Activated naive CD4-positive, alpha-beta T cell treated with anti-CD3 and anti-CD28 coated beads, Interleukin-2, amount 10 ng/mL, durations not matched to agents 7 days and 5 days (primary cell): ENCODE data around the gene ALCAM.

Source experiments
- CTCF ChIA-PET: fragments of 350-600 bp; sonication (Branson Sonifier 250); formaldehyde crosslinking; loops from one replicate; lab custom pipeline; 2021; ENCODE audit warnings: antibody characterized with exemption; lab: Charles Lee
- DNase-seq: peaks from one replicate; pipeline ENCODE4 v3.0.0-alpha.2; 2020
- H3K27ac Mint-ChIP-seq: one replicate; pipeline ENCODE4 v1.8.0; 2021; ENCODE audit warnings: mild to moderate bottlenecking, moderate library complexity, mixed read lengths
- H3K27me3 Mint-ChIP-seq: one replicate; pipeline ENCODE4 v1.8.0; 2021; ENCODE audit warnings: mild to moderate bottlenecking, mixed read lengths
- H3K36me3 Mint-ChIP-seq: one replicate; pipeline ENCODE4 v1.8.0; 2021; ENCODE audit warnings: mixed read lengths
- H3K4me1 Mint-ChIP-seq: one replicate; pipeline ENCODE4 v1.8.0; 2021; ENCODE audit warnings: mixed read lengths
- H3K4me3 Mint-ChIP-seq: one replicate; pipeline ENCODE4 v1.8.0; 2021; ENCODE audit warnings: mild to moderate bottlenecking, moderate library complexity, mixed read lengths
- H3K9me3 Mint-ChIP-seq: one replicate; pipeline ENCODE4 v1.8.0; 2021; ENCODE audit warnings: mixed read lengths

ALCAM gene

GRCh38 chr3:105537371-105538080, 170.8 kb downstream of the ALCAM start:
- DNase-seq, result no peak
- Mint-ChIP-seq H3K4me3 (no peak overlapping the region), H3K9me3 (no peaks in the 10 kb centered on the region), H3K27me3 (no peaks in the 10 kb centered on the region), H3K4me1 (no peaks in the 10 kb centered on the region), H3K27ac (no peak overlapping the region), H3K36me3 (no peaks in the 10 kb centered on the region)
- CTCF ChIA-PET, result no interaction called here

DNA sequence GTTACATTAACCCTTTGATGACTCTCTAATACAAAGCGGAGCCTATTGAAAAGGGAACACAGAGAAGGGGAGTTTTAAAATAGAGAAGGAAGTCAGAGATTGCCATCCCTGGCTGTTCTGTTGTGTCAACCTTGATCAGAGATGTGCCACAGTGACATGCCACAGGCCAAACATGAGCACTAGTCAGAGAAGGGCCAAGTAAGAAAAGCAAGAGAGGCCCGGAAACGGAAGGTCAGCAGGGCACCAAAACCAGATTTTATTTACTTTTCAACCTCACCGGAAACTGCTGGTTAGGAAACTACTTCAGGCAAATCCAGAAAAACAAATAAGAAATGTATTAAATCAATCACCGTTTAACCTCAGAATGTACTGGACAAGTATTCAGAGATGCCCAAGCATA, 171.8 kb downstream of the ALCAM start:
- Mint-ChIP-seq H3K9me3 (no peaks in the 10 kb centered on the region), H3K4me3 (no peak overlapping the region), H3K27ac (no peak overlapping the region), H3K4me1 (no peaks in the 10 kb centered on the region), H3K36me3 (no peaks in the 10 kb centered on the region), H3K27me3 (no peaks in the 10 kb centered on the region)
- no peak for DNase-seq
- CTCF ChIA-PET, result no interaction called here

GRCh38 chr3:105539897-105540296, 173.2 kb downstream of the ALCAM start:
- Mint-ChIP-seq H3K4me3 (no peak overlapping the region), H3K27ac (no peak overlapping the region), H3K4me1 (no peaks in the 10 kb centered on the region), H3K36me3 (peaks cover 4% of the 10 kb centered on the region), H3K27me3 (no peaks in the 10 kb centered on the region), H3K9me3 (no peaks in the 10 kb centered on the region)
- no peak for DNase-seq
- CTCF ChIA-PET, result no interaction called here

DNA sequence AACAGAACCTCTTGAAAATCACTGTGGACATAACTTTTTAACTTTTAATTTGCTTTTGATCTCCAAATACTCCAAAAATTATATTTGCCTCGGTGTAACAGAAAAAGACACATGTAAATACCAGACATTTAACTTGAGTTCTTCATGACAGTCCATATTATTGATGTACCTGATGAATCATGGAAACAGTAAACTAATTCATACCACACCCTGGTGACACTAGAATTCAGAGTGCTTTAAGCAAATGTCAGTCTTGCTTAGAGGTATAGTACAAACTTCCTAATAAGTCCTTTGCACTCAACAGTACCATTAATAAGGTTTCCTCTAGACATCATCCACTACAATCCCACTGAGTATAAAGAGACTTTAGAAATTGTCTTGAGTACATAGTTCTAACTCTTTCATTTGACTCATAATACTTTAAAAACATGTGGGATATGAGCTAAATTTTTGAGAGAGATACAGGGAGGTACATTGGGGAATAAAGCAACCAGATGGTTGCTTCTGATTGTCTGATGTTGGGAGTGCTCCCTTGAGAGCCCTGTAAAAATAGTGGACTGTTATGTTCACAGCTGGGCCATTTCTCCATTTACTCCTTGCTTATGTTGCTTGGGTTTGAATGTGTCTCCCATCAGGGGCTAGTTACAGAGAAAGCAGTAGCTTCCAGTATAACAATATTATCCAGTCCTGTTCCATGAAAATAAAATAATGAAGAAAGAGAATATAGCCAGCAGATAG, 175.7 kb downstream of the ALCAM start:
- peaks cover 4% of the 10 kb centered on the region for H3K36me3 Mint-ChIP-seq
- CTCF ChIA-PET, result no interaction called here
- H3K27ac Mint-ChIP-seq, result no peak overlapping the region
- no peaks in the 10 kb centered on the region for H3K9me3 Mint-ChIP-seq
- DNase-seq, result no peak
- no peak overlapping the region for H3K4me3 Mint-ChIP-seq
- no peaks in the 10 kb centered on the region for H3K4me1 Mint-ChIP-seq
- H3K27me3 Mint-ChIP-seq, result no peaks in the 10 kb centered on the region

- Mint-ChIP-seq H3K27me3 (no peaks in the 10 kb centered on the region), H3K4me3 (no peak overlapping the region), H3K9me3 (no peaks in the 10 kb centered on the region), H3K4me1 (no peaks in the 10 kb centered on the region), H3K27ac (no peak overlapping the region), H3K36me3 (peaks cover 4% of the 10 kb centered on the region)
- no peak for DNase-seq
- CTCF ChIA-PET, result no interaction called here
Observed at GRCh38 chr3:105545051-105545450, 178.3 kb downstream of the ALCAM start.

DNA sequence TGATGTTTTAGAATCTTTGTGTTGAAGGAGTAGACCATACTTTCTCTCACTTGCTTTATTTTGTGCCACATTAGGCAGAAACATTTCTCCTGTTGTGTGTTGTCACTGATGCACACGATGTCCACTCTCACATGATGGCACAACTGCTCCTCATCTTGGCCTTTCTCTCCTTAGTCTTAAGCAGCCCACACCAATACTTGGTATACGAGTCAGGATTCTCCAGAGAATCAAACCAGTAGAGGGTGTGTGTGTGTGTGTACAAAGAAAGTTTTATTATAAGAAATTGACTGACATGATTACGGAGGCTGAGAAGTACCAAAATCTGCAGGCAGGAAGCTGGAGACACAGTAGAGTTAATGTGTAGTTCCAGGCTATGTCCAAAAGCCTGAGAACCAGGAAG, 187.1 kb downstream of the ALCAM start:
- Mint-ChIP-seq H3K9me3 (no peaks in the 10 kb centered on the region), H3K4me3 (no peak overlapping the region), H3K27me3 (no peaks in the 10 kb centered on the region), H3K4me1 (no peaks in the 10 kb centered on the region), H3K27ac (no peak overlapping the region), H3K36me3 (peaks cover 8% of the 10 kb centered on the region)
- CTCF ChIA-PET, result no interaction called here
- DNase-seq, result no peak

DNA sequence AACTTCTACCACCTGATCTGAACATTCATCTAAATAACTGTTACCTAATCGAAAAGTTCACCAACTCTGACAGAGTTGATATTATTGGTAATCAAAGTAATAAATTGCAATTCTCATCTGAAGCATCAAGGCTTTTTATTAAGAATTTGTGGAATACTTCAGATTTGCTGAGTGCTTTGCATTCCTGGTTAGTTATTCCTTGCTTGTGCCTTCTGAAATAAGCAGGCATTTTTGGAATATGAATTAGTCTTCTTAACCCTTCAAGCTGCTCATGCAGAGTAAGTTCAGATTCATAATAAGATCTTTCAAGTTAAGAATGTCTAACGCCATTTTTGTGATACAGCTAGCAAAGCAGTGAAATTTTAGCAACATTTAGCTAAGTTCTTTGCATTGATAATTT, 188.5 kb downstream of the ALCAM start:
- Mint-ChIP-seq H3K9me3 (no peaks in the 10 kb centered on the region), H3K4me3 (no peak overlapping the region), H3K27ac (no peak overlapping the region), H3K36me3 (peaks cover 8% of the 10 kb centered on the region), H3K27me3 (no peaks in the 10 kb centered on the region), H3K4me1 (no peaks in the 10 kb centered on the region)
- DNase-seq, result no peak
- CTCF ChIA-PET, result no interaction called here

GRCh38 chr3:105559856-105560255, 193.1 kb downstream of the ALCAM start:
- Mint-ChIP-seq H3K27ac (no peak overlapping the region), H3K36me3 (peaks cover 2% of the 10 kb centered on the region), H3K4me3 (no peak overlapping the region), H3K27me3 (no peaks in the 10 kb centered on the region), H3K4me1 (no peaks in the 10 kb centered on the region), H3K9me3 (no peaks in the 10 kb centered on the region)
- DNase-seq, result no peak
- CTCF ChIA-PET, result no interaction called here

DNA sequence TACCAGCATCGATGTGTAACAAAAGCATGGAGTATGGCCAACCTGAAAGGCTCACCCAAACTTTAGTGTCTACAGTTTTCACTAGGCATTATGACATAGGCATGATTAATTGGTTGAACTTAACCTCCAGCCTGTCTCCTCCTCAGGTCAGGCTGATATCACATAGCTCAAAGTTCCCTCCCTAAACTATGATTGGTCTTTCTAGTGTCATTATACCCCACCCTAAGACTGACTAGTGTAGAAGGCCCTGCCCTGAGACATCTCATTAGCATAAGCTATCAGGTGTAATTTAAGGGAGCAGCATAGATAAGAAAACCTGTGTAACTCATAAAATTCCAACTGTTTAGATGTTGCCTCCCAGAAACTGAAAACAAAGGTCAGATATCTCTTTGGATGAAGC, 195.2 kb downstream of the ALCAM start:
- no peaks in the 10 kb centered on the region for H3K27me3 Mint-ChIP-seq
- H3K4me3 Mint-ChIP-seq, result no peak overlapping the region
- no peak overlapping the region for H3K27ac Mint-ChIP-seq
- peaks cover 2% of the 10 kb centered on the region for H3K36me3 Mint-ChIP-seq
- no peaks in the 10 kb centered on the region for H3K9me3 Mint-ChIP-seq
- no peaks in the 10 kb centered on the region for H3K4me1 Mint-ChIP-seq
- CTCF ChIA-PET, result no interaction called here
- DNase-seq, result no peak

- CTCF ChIA-PET, result no interaction called here
- Mint-ChIP-seq H3K27me3 (no peaks in the 10 kb centered on the region), H3K4me1 (no peaks in the 10 kb centered on the region), H3K4me3 (no peak overlapping the region), H3K27ac (no peak overlapping the region), H3K9me3 (no peaks in the 10 kb centered on the region), H3K36me3 (no peaks in the 10 kb centered on the region)
- DNase-seq, result no peak
Observed at GRCh38 chr3:105564546-105565288, 198.0 kb downstream of the ALCAM start.

DNA sequence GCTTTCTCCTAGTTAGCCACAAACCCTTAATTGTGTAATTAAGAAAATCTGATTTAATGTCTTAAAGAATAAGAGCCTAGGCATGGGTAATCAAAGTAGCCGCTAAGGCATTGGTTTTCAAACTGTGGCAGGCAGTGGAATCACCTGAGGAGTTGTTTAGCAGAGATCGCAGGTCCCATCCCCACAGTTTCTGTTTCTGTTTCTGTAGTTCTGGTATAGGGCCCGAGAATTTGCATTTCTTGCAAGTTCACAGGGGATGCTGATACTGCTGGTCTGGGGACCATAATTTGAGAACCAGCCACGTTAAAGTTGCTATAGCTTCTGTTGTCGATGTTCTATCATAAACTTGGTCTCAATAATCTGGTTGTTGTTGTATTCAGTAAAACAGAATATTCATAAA, 204.3 kb downstream of the ALCAM start:
- H3K27ac Mint-ChIP-seq, result no peak overlapping the region
- no peak overlapping the region for H3K4me3 Mint-ChIP-seq
- H3K9me3 Mint-ChIP-seq, result no peaks in the 10 kb centered on the region
- CTCF ChIA-PET, result no interaction called here
- H3K27me3 Mint-ChIP-seq, result no peaks in the 10 kb centered on the region
- H3K4me1 Mint-ChIP-seq, result no peaks in the 10 kb centered on the region
- no peaks in the 10 kb centered on the region for H3K36me3 Mint-ChIP-seq
- DNase-seq, result no peak

DNA sequence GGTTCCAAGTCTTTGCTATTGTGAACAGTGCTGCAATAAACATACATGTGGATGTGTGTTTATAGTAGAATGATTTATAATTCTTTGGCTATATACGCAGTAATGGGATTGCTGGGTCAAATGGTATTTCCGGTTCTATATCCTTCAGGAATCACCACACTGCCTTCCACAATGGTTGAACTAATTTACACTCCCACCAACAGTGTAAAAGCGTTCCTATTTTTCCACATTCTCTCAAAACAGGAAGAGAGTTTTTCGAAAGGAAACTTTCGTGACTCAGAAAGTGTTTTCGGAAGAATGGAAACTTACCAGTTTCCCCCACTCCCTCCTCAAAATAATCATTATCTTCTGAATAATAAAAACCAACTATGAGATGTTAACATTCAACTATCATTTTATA, 205.8 kb downstream of the ALCAM start:
- Mint-ChIP-seq H3K4me1 (no peaks in the 10 kb centered on the region), H3K36me3 (no peaks in the 10 kb centered on the region), H3K9me3 (no peaks in the 10 kb centered on the region), H3K27me3 (no peaks in the 10 kb centered on the region), H3K4me3 (no peak overlapping the region), H3K27ac (no peak overlapping the region)
- CTCF ChIA-PET, result no interaction called here
- no peak for DNase-seq

DNA sequence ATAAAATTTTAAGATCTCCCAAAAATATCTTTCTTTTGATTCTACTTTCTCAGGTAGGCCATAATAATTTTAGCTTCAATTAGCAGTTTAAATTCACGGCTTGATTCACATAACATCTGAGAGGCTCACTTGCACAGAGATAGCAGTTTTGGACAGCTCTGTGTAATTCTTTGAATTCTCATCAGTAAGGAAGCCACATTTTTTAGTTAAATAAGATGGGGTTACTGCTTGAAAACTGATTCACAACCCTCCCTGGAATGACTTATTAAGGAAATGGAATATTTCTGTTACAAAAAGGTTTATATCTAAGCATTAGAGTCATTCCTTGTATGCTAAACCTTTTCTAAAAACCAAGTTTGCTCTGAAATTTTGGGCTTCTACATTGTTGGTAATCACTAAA, 212.7 kb downstream of the ALCAM start:
- CTCF ChIA-PET, result no interaction called here

DNA sequence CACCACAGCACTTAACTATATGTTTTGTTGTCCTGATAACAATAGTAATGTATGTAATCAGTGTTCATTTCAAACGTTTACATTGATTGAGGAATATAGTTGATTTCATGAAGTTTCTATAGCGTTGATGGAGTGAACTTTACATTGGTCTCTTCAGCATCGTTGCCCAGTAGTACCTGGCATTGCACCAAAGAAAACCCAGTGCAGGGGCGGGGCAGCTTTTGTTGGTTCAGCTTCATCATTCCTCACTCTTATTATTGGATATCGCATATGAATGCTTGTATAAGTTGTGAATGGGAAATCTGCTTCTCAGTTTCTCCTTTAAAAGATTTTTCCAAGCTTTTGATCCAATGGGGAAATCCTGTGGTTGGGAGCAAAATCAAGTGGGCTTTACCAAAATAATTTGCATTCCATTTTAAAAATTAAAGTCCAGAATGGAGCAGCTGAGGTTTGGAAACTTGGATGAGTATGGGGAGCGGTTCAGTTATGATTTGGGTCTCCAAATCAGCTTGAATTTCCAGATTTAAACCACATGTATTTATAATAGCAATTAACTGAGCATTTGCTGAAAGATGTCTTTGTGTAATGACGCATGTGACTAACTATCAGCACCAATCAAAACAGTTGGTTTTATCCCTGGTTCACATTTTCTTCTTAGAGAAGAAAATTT, 213.7 kb downstream of the ALCAM start:
- no peak for DNase-seq
- no peaks in the 10 kb centered on the region for H3K9me3 Mint-ChIP-seq
- CTCF ChIA-PET, result no interaction called here
- no peak overlapping the region for H3K4me3 Mint-ChIP-seq
- no peak overlapping the region for H3K27ac Mint-ChIP-seq
- H3K36me3 Mint-ChIP-seq, result no peaks in the 10 kb centered on the region
- H3K4me1 Mint-ChIP-seq, result no peaks in the 10 kb centered on the region
- H3K27me3 Mint-ChIP-seq, result no peaks in the 10 kb centered on the region

More for the DNA sequence above, 212.7 kb downstream of the ALCAM start:
- no peaks in the 10 kb centered on the region for H3K27me3 Mint-ChIP-seq
- no peaks in the 10 kb centered on the region for H3K4me1 Mint-ChIP-seq
- H3K27ac Mint-ChIP-seq, result no peak overlapping the region
- no peaks in the 10 kb centered on the region for H3K9me3 Mint-ChIP-seq
- H3K4me3 Mint-ChIP-seq, result no peak overlapping the region
- no peaks in the 10 kb centered on the region for H3K36me3 Mint-ChIP-seq
- no peak for DNase-seq
